GM19328 (cell line): ENCODE results near the gene DENND4A.
A peak's percentile ranks its signal among the peaks of the same experiment; 100 is the strongest.
"Not testable (repeated sequence)": the region's sequence is repeated elsewhere in the genome, so short reads cannot be mapped to it uniquely, and the experiment has no call there.

Experiments
- ATAC-seq: cut with Tn5 transposase; IDR thresholded peaks from one replicate; pipeline ENCODE4 v1.9.1; 2021; ENCODE audit warnings: mild to moderate bottlenecking, moderate library complexity; ENCODE audit not compliant: unreplicated experiment

Gene DENND4A

DNA sequence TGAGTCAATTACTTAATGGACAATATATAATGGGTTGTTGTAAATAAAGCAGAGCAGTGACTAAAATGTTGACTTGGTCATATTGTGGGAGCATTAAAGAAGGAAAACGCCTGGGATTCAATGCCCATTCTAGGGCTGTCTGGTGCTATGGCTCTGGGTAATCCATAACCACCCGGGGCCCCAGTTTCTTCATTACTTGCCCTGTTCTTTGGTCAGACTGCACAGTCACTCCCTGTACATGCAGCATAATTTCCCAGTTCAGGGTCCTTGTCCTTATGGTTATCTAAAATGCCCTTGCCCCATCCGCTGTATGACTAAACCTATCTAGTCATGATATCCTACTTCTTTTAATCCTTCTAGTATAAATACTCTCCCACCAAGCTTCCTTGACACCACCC lies 27.5 kb upstream of the DENND4A start:
- ATAC-seq, result no peak

DNA sequence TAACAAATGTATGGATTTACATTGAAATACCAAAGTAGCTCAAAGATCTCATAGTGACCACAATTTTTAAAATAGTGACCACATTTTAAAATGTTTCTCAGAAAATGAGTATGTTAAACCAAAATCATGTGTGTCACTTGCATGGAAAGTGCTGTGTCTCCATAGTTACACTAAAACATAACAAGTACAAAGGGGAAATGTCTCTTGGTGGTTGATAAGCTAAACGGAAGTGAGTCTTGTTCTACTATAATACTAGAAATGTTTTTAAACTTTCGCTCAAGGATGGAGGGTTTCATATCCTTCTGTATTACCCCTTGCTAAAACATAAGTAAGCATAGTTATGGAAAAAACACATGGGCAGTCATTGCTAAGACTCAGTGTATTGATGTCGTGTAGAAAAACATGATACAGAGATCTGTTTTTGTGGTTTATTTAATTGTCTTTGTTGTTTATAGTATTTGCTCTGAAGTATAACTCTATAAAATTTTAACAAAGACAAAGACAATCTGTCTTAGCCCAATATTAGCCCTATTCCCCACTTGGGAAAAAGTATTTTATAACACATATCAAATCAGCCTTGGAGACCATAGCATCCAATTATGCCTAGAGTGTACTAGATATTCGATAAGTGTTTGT lies 27.0 kb upstream of the DENND4A start:
- ATAC-seq, result peak; percentile 54

DNA sequence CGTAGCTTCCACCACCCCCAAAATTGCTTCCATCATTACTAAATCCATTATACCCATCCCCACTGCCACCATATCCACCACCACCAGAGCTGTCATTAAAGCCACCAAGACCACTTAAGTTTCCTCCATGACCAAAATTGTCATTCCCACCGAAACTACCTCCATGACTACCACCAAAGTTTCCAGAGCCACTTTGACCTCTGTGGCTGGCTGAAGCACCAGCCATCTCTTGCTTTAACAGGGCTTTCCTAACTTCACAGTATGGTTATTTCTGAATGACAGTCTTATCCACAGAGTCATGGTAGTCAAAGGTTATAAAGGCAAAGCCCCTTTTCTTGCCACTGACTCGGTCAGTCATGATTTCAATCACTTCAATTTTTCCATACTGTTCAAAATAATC lies 24.3 kb upstream of the DENND4A start:
- no peak for ATAC-seq

DNA sequence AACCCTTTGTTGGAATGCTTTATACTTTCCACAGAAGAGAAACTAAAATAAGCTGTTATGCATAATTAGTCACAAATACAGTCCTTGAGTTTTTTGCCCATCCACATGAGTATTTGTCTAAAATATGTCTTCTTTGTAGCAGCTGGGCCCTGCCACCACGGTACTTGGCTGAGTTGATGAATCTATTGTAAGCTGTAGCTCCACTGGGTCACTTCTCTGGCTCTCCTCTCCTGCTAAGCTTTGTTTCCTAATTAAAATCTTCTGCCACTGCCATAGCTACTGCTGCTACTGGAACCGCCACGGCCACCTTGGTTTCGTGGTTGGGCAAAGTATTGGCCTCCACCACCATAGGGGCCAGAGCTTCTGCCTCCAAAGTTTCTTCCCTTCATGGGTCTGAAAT lies 23.9 kb upstream of the DENND4A start:
- not testable (repeated sequence) for ATAC-seq

DNA sequence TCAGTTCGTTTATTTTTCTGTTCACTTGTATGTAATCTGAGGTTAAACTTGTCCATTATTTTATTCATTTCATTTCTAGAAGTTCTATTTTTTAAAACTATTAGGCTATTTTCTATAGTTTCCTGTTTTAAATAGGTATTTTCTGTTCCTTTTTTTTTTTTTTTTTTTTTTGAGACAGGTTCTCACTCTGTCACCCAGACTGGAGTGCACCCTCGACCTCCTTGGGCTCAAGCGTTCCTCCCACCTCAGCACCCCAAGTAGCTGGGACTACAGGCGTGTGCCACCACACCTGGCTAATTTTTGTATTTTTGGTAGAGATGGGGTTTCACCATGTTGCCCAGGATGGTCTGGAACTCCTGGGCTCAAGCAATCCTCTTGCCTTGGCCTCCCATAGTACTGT lies 22.2 kb upstream of the DENND4A start:
- not testable (repeated sequence) for ATAC-seq

DNA sequence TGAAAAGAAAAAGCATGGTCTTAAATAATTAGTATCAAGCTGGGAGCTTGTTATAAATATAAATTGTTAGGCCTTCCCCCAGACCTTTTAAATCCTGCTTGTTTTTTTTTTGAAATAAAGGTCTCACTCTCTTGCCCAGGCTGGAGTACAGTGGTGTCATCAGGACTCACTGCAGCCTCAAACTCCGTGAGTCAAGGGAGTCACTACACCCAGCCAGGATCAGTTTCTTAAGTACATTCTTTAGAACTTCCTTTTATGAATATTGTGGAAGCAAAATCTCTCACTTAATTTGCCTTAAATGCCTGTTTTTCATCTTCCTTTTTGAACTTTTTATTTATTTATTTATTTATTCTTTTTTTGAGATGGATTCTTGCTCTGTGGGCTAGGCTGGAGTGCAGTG lies 20.8 kb upstream of the DENND4A start:
- no peak for ATAC-seq

DNA sequence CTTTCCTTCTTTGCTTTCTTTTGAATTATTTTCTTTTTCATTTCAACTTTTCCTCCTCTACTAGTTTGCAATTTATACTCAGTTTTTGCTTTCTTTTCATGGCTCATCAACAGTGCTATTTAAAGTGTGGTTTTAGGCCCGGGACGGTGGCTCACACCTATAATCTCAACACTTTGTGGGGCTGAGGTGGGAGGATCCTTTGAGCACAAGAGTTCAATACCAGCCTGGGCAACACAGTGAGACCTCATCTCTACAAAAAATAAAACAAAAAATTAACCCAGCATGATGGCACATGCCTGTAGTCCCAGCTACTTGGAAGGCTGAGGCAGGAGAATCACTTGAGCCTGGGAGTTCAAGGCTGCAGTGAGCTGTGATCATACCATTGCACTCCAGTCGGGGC lies 20.4 kb upstream of the DENND4A start:
- no peak for ATAC-seq

DNA sequence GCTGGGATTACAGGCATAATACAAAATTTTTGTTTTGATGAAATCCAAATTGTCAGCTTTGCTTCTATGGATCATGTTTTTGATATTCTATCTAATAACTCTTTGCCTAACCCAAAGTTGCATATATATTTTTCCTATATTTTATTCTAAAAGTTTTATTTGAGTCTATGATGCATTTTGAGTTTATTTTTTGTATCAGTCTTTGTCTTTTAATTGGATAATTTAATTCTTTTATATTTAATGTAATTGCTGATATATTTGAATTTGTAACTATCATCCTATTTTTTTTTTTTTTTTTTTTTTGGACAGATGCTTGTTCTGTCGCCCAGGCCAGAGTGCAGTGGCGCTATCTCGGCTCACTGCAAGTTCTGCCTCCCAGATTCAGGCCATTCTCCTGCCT lies 19.7 kb upstream of the DENND4A start:
- no peak for ATAC-seq

DNA sequence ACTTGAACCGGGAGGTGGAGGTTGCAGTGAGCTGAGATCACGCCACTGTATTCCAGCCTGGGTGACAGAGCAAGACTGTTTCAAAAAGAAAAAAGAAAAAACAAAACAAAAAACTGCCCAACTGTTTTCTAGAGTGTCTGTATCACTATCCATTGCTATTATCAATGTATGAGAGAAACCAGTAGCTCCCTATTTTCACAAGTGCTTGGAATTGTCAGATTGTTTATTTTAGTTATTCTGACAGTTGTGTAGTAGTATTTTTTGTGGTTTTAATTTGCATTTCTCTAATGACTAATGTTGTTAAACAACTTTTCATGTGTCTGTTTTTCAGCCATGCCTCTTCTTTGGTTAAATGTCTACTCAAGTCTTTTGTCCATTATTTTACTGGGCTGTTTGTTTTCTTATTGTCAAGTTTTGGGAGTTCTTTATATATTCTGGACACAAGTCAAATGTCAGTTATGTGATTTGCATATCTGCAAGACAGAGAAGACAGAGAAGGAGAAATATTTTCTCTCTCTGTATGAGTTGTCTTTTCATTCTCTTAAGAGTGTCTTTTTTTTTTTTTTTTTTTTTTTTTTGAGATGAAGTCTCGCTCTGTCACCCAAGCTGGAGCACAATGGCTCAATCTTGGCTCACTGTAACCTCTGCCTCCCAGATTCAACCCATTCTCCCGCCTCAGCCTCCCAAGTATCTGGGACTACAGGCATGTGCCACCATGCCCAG lies 19.1 kb upstream of the DENND4A start:
- ATAC-seq, result not testable (repeated sequence)

DNA sequence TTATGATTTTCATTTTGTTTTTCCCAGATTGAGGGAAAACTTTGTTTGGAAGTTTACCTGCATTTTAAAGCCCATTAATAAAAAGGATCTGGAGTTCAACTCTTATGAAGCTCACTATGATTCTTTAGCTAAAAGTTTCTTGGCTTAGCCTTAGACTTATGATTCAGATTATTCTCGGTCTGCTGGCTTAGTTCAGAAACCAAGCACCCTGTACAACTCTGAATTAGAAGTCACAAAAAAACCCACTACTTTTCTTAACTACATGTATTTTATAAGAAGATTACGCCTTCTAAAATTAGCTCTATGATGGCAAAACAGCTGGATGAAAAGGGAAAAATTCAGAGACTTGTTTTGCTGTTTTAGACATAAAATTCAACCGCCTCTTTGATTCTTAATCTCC lies 14.3 kb upstream of the DENND4A start:
- ATAC-seq, result no peak

DNA sequence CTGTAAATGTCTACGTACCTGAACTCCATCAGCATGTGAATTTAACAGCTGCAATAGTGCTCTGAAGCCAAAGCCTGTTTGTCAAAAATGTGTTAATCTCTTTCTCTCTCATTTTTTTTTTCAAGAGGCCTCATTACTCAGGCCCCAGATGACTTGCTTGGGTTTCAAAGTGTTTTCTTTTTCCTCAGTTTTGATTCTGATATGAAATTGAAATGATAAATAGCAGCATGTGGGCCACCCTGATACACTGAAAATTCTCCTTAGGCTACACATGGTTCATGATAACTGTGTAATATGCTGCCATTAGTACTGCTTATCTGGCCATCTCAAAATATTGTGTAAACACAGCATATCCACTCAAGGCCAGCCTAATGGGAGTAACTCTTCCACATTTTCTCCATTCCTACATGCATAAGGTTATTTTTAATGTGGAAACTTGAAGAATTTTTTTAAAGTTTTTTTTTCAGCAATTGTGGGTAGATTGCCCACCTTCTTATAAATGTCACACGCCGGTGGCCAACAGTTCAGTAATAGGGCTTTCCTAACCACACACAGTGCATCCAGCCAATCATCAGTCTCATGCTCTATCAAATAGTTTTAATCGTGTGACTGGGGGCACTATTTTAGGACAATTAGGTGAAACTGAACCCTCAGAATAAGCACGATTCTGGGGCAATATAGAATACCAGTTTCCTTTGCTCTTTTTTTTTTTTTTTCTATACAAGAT lies 13.1 kb upstream of the DENND4A start:
- no peak for ATAC-seq

DNA sequence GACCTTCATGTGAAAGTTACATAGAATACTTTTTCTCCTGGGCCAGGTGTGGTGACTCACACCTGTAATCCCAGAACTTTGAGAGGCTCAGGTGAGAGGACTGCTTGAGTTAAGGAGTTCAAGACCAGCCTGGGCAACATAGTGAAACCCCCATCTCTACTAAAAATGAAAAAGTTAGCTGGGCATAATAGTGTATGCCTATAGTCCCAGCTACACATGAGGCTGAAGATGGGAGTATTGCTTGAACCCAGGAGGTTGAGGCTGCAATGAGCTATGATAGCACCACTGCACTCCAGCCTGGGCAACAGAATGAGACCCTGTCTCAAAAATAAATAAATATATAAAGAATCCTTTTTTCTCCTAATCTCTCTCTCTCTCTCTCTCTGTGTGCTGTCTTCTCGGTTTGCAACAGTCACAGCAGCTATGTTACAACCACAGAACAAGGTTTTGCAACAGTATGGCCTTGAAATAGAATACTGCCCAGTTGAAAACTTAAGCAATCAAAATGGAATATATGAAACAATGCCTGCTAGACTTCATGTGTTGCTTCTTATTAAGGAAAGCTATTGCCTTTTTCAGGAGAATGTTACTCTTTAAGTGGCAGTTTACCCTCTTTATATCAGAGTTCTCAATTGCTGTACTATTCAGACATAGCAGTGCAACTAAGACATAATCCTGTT lies 12.3 kb upstream of the DENND4A start:
- no peak for ATAC-seq

DNA sequence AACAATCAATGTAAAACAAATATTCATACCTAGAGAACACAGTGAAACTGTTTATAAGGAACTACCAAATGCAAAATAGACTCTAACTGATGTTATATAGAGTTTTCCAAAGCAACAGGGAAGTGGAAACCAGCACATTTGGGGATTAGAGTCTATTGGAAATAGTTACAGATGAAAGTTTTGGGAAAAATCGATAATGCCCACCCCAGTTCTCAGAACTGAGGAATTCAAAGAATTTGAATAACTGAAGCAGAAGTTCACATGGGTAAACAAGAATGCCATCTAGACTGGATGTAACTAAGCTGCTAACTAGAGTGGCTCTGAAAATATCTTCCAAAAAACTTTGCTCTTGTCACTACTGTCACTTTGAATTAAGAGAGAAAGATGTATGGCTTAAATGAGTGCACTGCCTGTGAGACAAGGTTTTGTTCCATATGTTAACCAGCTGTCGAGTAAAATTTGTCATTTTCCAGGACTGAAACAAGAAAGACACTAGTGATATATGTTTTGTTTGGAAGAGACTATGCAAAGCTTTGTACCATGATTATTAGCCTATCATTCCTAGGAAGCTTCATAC lies 9.2 kb upstream of the DENND4A start:
- ATAC-seq, result no peak

DNA sequence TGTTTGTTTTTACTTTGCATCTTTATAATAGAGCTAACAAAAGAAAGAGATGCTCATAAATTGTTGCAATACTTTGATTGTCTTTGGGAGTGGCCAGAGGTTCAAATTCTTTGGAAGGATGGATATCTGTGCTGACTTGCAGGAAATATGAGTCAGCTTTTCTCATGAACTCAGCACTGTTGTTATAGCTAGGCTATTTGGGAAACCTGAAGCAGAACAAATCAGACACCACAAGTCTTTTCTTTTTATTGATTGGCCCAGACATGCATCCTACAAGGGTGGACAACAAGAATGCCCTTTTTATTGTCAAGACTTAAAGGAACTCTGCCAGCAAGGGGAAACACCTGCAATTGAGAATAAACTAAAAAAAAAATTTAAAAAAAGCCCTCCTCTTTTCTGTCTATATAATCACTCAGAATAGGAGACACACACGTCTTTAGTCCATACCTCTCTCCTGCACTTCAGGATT lies 4.6 kb upstream of the DENND4A start:
- ATAC-seq, result no peak

DNA sequence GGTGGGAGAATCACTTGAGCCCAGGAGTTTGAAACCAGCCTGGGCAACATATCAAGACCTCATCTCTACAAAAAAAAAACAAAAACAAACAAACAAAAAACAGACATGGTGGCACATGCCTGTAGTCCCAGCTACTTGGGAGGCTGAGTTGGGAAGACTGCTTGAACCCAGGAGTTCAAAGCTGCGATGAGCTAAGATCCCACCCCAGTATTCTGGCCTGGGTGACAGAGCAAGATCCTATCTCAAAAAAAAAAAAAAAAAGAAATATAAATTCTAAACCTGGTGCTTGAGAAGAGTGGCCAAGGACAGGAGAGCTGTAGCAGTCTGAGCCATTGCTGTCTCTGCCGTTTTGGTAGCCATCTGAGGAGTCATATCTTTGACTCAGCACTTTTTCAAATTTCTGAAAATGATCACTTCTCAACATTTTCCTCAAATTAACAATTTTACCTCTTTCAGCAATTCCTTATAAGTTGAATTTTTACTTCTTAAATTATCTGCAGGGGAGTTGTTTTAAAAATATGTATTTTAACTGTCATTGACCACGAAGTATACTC lies 3.6 kb upstream of the DENND4A start:
- ATAC-seq, result no peak

DNA sequence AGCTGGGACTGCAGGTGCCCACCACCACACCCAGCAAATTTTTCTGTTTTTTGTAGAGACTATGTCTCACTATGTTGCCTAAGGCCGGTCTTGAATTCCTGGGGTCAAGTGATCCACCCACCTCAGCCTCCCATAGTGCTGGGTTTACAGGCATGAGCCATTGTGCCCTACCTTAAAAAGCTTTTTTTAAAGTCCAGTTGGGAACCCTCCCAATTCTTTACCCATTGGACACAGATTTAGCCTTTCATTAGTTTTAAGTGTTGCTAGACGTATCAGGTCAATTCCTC lies 1.7 kb upstream of the DENND4A start:
- no peak for ATAC-seq

DNA sequence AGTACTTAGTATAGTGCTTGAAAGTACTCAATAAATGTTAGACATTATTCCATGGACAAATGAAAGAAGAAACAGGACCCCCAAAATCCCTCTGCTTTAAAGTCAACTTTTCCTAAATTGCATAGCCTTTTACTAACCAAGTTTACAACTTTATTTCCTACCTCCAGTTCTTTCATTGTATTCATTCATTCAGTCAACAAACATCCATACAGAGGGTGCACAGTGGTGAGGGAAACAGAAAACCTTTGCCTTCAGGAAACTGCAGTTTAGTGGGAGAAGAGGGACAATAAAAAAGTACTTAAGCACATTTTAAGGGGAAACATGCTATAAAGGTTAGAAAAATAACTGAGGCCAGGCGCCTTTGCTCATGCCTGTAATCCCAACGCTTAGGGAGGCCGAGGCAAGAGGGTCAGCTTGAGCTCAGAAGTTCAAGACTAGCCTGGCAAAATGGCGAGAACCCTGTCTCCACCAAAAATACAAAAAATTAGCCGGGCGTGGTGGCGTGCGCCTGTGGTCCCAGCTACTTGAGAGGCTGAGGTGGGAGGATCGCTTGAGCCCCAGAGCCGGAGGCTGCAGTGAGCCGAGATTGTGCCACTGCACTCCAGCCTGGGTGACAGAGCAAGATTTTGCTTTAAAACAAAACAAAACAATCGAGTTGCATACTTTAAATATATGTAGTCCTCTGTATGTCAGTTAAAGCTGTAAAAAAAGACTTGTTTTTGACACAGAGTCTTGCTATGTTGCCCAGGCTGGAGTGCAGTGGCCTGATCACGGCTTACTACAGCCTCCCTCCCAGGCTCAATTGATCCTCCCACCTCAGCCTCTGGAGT lies 1.1 kb upstream of the DENND4A start:
- no peak for ATAC-seq

DNA sequence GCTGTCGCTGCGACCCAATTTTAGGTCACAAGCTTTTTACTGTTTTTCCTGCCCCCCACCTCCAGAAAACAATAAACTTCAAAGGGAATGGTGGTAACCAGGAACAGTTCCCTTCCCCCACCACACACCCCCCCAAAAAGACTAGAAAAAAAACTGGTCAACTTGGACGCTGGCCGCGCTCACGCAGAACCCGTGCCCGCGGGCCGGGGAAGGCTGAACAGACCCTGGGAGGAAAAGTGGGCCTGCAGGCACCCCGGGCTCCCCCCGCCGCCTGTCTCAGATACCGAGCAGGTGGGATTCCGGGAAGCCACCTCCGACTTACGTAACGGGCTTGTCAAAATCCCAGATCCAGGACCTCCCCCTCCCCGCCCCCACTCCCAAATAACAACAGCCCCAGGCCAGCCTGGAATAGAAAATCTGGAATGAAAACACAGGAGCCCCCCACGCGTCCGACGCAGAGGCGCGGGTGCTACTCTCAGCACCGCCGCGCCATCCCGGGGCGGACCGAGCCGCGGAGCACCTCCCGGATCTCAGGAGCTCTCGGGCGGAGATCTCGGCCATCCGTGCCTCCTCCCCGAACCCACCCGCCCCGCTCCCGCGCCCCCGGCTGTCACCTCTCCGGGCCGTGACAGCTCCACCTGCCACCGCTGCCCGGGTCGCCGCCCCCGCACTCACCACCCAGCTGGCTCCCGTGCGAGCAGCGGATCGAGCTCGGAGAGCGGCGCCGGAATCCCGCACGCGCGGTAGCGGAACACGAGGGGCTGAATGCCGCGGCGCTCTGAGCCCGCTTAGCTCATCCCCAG lies 557 bp downstream of the DENND4A start:
- ATAC-seq, result no peak

DNA sequence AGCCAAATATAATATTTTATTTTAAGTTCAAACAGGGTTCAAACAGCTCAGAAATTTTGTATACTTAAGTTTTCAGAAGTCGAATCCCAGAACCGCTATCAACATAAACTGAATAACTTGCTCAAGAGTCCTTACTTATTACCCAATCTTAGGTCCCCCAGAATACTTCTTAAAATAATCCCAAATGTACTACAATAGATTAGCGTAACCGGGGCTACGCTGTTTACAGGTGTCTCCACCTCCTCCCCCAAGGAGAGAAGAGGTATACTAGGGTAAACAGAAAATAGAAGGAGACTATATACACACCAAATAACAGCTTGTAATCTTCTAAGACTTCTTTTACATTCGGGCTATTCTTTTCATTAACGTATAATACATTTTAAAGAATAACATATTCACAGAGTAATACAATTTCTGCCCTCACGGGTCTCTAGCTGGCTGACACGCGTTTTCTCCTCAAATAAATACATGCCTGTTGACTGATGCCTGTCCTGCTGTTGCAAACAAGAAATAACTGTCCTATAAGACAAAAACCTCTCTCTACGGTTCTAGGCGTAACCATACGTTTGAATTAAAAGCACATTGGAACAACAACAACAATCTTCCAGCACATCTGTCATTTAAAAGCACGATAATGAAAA lies 1.3 kb downstream of the DENND4A start:
- no peak for ATAC-seq
